ENCODE data around the gene MICU1.

The MICU1 gene

GRCh38 chr10:72318418-72319262, 307.2 kb downstream of the MICU1 start:
- TF ChIP-seq POLR2A (IDR thresholded peaks at IDR 0.05; ENCODE audit: low read depth, low read length) (no peak), TAF1 (IDR thresholded peaks at IDR 0.05; ENCODE audit: borderline replicate concordance, low read depth, low read length) (no peak), POLR2AphosphoS5 (IDR thresholded peaks at IDR 0.05; ENCODE audit: low read depth, low read length) (no peak)
- DNase-seq (ENCODE audit: insufficient read length) (no peak), FAIRE-seq (no peak)
